ENCODE measurements around the gene MINDY4.

Gene MINDY4

GRCh38 chr7:30853576-30853975 is 82.4 kb downstream of the MINDY4 start:
- no peak overlapping the region for H3K4me3 ChIP-seq (ENCODE audit: low read length)
- TF ChIP-seq, protein P1, sequence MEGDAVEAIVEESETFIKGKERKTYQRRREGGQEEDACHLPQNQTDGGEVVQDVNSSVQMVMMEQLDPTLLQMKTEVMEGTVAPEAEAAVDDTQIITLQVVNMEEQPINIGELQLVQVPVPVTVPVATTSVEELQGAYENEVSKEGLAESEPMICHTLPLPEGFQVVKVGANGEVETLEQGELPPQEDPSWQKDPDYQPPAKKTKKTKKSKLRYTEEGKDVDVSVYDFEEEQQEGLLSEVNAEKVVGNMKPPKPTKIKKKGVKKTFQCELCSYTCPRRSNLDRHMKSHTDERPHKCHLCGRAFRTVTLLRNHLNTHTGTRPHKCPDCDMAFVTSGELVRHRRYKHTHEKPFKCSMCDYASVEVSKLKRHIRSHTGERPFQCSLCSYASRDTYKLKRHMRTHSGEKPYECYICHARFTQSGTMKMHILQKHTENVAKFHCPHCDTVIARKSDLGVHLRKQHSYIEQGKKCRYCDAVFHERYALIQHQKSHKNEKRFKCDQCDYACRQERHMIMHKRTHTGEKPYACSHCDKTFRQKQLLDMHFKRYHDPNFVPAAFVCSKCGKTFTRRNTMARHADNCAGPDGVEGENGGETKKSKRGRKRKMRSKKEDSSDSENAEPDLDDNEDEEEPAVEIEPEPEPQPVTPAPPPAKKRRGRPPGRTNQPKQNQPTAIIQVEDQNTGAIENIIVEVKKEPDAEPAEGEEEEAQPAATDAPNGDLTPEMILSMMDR (conservative IDR thresholded peaks at IDR 0.05; ENCODE audit: low read length), result no peak
- no peak for DNase-seq (ENCODE audit: low read depth)

- no peak overlapping the region for H3K4me3 ChIP-seq (ENCODE audit: low read length)
- TF ChIP-seq, protein P1 (conservative IDR thresholded peaks at IDR 0.05; ENCODE audit: low read length), result no peak
- no peak for DNase-seq (ENCODE audit: low read depth)
Observed at GRCh38 chr7:30855936-30856335, 84.7 kb downstream of the MINDY4 start.

DNA sequence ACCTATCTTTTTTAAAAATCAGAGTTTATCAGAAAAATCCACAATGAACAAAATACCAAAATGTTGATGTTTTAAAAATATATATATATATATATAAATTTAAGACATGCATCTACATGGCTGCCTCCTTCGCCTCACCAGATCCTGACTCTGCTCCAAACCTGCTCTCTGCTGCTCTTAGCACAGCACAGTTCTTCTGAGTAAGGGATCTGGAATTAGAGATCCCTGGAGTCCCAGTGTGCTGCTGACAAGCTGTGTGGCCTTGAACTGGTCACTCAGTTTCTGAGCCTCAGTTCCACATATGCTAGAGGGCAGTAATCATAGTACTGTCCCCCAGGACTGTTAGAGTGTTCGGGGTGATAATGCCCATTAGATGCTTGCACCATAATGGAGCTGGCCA is 87.4 kb downstream of the MINDY4 start:
- TF ChIP-seq, protein P1 (conservative IDR thresholded peaks at IDR 0.05; ENCODE audit: low read length), result no peak
- H3K4me3 ChIP-seq (ENCODE audit: low read length), result no peak overlapping the region
- peak; percentile 6 for DNase-seq (ENCODE audit: low read depth)

- H3K4me3 ChIP-seq (ENCODE audit: low read length), result no peak overlapping the region
- DNase-seq (ENCODE audit: low read depth), result no peak
- TF ChIP-seq, protein P1 (conservative IDR thresholded peaks at IDR 0.05; ENCODE audit: low read length), result no peak
Observed at GRCh38 chr7:30859202-30859939, 88.2 kb downstream of the MINDY4 start.

DNA sequence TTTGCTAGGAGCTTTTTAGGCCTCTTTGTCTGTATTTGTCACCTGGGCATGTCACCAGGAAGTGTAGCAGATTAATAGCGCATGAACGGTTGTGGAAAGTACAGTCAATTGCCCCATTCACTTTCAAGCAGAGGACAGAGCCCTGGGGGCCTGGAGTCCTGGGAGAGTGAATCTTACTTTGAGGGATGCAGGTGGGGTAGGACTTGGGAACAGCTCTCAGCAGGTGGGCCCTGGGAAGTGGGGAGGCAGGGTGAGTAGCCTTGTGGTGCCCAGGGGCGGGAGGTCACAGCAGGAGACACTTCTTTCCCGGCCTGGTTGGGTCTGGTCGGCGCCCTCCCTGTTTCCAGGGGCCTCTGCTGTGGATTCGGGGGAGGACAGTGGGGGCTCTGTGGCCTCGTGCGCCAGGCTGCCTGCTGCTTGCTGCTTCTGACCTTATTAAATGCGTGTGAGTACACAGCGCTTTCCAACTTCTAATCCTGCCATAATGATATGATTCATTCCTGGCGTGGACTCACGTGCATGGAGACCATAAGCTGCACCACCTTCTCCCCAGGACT is 88.8 kb downstream of the MINDY4 start:
- peak; percentile 16 for DNase-seq (ENCODE audit: low read depth)
- TF ChIP-seq, protein P1 (conservative IDR thresholded peaks at IDR 0.05; ENCODE audit: low read length), result no peak
- H3K4me3 ChIP-seq (ENCODE audit: low read length), result no peak overlapping the region

DNA sequence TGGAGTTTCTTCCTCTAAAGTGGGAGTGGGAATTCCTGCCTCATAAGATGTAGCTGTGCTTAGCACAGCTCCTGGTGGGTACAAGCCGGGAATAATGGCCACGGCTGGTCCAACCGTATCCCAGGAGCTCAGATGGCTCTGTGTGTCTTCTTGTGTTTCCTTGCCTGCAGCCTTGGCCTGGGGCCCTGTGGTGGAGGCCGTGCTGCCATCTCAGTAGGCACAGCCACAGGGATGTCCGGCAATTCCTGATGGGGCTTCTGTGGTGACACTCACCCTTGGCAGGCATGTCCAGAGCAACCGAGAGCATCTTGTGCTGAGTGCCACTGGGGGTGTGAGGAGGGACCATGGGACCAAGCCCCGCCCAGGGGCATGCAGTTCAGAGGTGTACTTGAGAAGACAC is 90.4 kb downstream of the MINDY4 start:
- DNase-seq (ENCODE audit: low read depth), result no peak
- TF ChIP-seq, protein P1 (conservative IDR thresholded peaks at IDR 0.05; ENCODE audit: low read length), result no peak
- no peak overlapping the region for H3K4me3 ChIP-seq (ENCODE audit: low read length)
